SKM-1 (cell line): ENCODE measurements around the gene UBE2L3.
"Not testable (repeated sequence)": the region's sequence is repeated elsewhere in the genome, so short reads cannot be mapped to it uniquely, and the experiment has no call there.

Experiments
- DNase-seq: peaks from one replicate; lab custom pipeline; 2025; ENCODE audit not compliant: unreplicated experiment; lab: John Stamatoyannopoulos, UW

The UBE2L3 gene

GRCh38 chr22:21626073-21626734 is 58.7 kb downstream of the UBE2L3 start:
- DNase-seq, result no peak

GRCh38 chr22:21626735-21627469 is 59.4 kb downstream of the UBE2L3 start:
- no peak for DNase-seq

GRCh38 chr22:21628386-21629254 is 61.1 kb downstream of the UBE2L3 start:
- DNase-seq, result no peak

DNA sequence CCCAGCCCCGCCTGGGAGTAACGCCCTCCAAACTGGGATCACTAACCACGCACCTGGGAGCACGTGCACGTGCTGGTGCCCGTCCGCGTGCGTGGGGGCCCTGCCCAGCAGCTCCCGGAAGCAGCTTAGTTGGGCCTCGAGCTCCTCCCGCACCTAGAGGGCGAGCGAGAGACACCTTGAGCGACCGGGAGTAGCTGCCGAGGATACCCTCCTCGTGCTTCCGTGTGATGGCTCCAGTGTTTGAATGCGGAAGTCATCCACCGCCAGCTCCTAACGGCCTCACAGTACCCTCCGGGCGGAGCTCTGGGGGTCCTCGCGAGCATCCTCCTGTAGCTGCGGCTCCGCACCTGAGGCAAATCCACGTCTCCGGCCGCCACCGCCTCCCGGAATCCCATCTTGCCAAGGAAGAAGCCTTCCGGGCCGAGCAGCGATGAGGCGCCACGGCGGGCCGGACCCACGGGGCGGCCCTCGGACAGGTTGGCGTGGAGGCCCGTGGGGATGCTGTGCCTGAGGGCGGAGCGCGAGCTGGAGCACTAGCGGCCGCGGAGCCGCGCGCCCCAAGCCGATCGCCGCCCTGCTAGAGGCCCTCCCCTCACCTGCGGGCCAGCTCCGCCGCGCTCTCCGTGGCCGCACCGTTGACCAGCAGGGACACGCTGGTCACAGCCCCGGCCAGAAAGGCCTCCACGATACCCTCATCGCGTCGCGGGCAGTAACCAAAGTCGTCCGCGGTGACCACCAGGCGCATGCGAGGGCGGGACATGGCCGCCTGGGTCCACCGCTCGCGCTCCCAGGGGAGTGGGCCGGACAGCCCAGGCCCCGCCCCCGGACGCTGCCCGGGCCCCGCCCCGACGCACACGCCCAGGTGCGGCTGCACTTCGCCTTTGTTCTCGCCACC is 62.0 kb downstream of the UBE2L3 start, which contains the start of gene YDJC:
Gene YDJC, minus strand, starts transcription at position 768 of the 895 bp plus-strand sequence. Its CDS starts 8 bp downstream, at position 760.
- DNase-seq, result peak; percentile 90

- DNase-seq, result no peak
Observed at GRCh38 chr22:21631025-21631424, 63.5 kb downstream of the UBE2L3 start.

GRCh38 chr22:21632237-21632895 is 64.9 kb downstream of the UBE2L3 start, which contains the start of gene CCDC116:
Gene CCDC116, plus strand, starts transcription at chr22:21632760. Its CDS starts 422 bp downstream, at chr22:21633182.
- DNase-seq, result no peak

- DNase-seq, result no peak
Observed at GRCh38 chr22:21632931-21633330, 65.4 kb downstream of the UBE2L3 start.

DNA sequence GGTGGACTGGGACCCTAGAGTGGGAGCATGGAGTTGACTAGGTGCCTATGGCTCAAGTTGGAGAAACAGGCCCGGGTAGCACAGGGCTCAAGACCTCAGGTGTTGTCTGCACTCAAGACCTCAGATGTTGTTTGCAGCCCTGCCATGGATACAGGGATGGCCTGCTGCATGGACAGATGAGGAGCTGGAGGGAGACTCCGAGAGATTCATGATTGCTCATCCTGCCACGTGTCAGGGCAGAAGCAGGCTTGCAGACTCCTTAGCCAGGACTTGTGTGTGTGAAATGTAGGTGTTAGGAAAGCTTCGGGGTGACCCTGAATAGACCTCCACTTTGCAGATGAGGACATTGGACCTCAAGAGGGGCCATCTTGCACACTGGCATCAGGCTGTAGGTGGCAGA is 66.0 kb downstream of the UBE2L3 start:
- no peak for DNase-seq

DNA sequence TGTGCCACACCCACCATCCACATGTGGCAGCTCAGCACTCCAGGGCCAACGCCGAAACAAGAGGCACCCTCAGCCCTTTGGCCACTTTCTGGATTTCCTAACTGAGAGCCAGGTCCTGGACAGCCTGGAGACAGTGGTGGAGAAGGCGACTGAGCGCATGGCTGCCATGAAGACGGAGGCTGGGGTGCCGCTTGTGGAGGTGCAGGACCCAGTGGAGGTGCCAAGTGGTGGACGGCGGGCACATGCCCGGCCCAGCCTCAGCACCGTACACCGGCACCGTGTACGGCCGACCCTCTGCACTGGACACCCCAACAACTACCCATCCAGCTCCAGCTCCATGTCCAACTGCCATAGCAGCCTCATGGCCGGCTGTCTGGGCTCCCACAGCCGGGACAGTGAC is 66.6 kb downstream of the UBE2L3 start:
- DNase-seq, result no peak

DNA sequence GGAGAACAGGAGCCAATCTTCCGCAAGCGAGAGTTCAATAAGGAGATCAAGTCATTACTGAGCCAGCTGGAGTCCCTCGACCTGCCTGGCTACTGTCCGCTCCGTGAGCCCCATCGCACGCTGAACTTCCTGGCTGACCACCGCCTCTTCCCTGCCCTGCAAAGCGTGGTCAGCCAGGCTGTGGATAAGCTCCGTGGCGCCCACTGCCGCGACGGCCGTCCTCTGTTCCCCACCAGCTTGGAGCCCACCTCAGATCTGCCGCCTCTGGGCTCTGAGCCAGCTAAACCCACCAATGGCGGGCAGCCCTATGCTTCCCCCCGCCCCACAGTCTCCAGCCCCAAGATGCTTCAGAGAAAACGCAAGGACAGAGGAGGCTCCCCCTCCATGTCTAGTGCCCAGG is 67.3 kb downstream of the UBE2L3 start:
- no peak for DNase-seq

GRCh38 chr22:21635771-21636510 is 68.4 kb downstream of the UBE2L3 start:
- DNase-seq, result no peak

DNA sequence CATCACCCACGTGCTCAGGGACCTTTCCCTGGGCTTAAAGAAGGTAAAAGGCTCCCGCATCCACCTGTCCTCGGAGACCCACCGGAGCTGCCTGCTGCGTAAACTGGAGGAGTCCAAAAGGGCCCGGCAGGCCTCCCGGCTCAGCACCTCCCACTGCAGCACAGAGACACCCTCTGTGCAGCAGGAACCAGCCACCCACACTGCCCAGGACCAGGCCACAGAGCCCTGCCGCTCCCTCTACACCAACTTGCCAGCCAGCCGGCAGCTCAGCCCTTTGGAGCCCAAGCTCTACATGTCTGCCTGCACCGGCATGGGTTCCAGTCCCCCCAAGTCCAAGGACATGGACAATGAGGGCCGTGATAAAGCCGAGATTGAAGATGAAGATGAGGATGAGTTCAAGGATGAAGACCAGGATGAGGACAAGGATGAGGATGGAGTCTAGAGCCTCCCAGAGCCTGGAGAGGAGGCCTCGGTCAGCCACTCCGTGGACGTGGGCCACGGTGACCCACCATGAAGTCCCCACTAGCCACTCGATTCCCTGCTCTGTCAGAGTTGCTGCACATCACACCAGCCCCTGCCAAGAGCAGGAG is 69.2 kb downstream of the UBE2L3 start:
- DNase-seq, result no peak

- DNase-seq, result not testable (repeated sequence)
Observed at GRCh38 chr22:21637450-21637849, 69.9 kb downstream of the UBE2L3 start.

DNA sequence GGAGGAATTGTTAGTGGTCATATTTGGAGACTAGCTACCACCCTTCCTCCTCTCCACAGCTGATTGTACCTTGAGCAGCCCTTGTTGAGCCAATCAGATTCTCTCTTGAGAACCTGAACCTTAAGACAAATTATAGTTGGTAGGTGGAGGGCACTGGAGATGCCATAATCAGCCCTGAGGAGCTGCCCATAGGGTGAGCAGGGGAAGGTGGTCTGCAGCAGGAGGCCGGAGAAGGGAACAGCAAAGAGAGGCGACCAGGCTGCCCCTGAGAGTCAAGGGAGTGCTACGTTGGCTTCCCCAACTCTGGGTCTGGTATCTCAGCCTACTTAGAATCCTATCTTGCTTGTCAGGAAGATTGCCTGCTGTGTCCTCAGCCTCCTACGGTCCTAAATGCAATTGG is 71.8 kb downstream of the UBE2L3 start:
- no peak for DNase-seq

GRCh38 chr22:21640810-21641209 is 73.3 kb downstream of the UBE2L3 start:
- no peak for DNase-seq

DNA sequence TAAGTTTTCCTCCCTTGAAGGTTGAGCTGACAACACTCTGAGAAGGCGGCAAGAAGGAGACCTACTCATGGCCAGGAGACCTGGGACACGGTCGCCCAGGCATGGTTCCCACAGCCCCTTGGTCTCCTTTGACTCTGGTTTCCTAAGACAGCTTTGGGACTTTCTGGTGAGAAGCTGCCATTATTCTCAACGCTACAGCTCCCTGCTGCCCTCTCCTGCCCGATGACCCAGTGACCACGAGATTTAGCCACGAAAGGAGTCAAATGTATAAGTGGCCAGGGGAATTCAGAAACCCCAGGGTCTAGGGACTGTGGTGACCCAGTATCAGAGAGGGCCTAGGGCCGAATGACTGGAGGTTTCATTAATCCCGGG is 73.9 kb downstream of the UBE2L3 start:
- DNase-seq, result no peak

DNA sequence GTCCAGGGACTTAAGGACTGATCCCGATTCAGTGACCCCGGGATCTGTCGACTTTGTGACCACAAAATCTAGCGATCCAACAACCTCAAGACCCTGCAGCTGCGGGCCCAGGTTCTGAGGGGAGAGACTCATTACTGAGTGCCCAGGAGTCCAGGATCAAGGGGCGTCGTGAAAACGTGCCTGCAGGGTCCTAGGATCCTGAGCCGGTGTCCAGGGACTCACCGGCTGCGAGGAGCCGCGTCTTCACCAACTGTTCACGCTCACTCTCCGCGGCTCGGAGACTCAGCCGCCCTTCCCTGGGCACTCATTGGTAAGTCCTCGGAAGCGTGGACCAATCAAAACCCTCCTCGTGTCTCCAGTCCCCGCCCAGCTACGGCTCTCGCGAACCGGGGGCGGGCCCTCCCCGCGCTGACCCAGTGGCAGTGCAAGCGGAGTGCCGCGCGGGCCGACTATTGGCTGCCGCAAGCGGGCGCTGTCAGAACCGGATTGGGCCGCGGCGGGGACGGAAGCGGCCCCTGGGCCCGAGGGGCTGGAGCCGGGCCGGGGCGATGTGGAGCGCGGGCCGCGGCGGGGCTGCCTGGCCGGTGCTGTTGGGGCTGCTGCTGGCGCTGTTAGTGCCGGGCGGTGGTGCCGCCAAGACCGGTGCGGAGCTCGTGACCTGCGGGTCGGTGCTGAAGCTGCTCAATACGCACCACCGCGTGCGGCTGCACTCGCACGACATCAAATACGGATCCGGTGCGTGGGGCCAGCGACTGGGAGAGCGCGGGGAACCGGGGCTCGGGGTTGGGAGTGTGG is 74.5 kb downstream of the UBE2L3 start, which contains the start of gene SDF2L1:
Gene SDF2L1, plus strand, starts transcription at position 514 of the 795 bp plus-strand sequence. Its CDS starts 35 bp downstream, at position 549.
- DNase-seq, result peak; percentile 96
